Lower lobe of right lung (tissue), 2 donors: Measurements from ENCODE around the gene RLN2. TPM values are rescaled to one million over a fixed set of nuclear protein-coding genes. Genes with fewer than 3 reads are reported as not detected.
A peak's percentile ranks its signal among the peaks of the same experiment; 100 is the strongest.

Experiments used
- ATAC-seq, 2 donors: fragments of 200-7000 bp; cut with Tn5 transposase; one replicate each; pipeline ENCODE4 v1.9.1; 2020 to 2022; ENCODE audit warnings: mild to moderate bottlenecking in 2 of 2, moderate library complexity in 2 of 2
- DNase-seq: peaks from one replicate; pipeline ENCODE4 v3.0.0-alpha.2; 2020
- H3K27ac ChIP-seq: fragments of 200-600 bp; one replicate; pipeline ENCODE4 v1.8.0; 2022
- H3K27me3 ChIP-seq: fragments of 200-600 bp; one replicate; pipeline ENCODE4 v1.8.0; 2022; ENCODE audit warnings: low read depth
- H3K36me3 ChIP-seq: fragments of 200-600 bp; one replicate; pipeline ENCODE4 v1.8.0; 2022; ENCODE audit warnings: mild to moderate bottlenecking
- H3K4me1 ChIP-seq: fragments of 200-600 bp; one replicate; pipeline ENCODE4 v1.8.0; 2022
- H3K4me3 ChIP-seq: fragments of 200-600 bp; one replicate; pipeline ENCODE4 v1.8.0; 2022; ENCODE audit warnings: mild to moderate bottlenecking
- H3K9me3 ChIP-seq: fragments of 200-600 bp; one replicate; pipeline ENCODE4 v1.8.0; 2022
- CTCF ChIP-seq: fragments of 200-600 bp; IDR thresholded peaks from one replicate; pipeline ENCODE4 v1.8.0; 2022; ENCODE audit warnings: antibody characterized with exemption, mild to moderate bottlenecking
- intact Hi-C: fragments of 100-400 bp; cut with DNase I; formaldehyde crosslinking; loops from one replicate; pipeline ENCODE4 v1.11.0; 2022
- total RNA-seq: library from RNA; stranded (reverse); fragmentation: NEBNext Ultra II Directional; extraction: Animal tissue kit (Norgen Biotek cat#: 25700); gene quantifications from one replicate; pipeline ENCODE4 v1.2.1, GENCODE V29; 2021
- donor health status: DM: no; HTN: yes; CAD: no; lungs with severe emphysema.

The RLN2 gene
- total RNA-seq, 1 donor from 2014 or later: 1.3 TPM

GRCh38 chr9:5263351-5264218, 40.9 kb downstream of the RLN2 start:
- H3K4me1 ChIP-seq: no peaks in the 10 kb centered on the region
- H3K4me3 ChIP-seq: no peak overlapping the region
- no peak overlapping the region for H3K27ac ChIP-seq
- no peaks in the 10 kb centered on the region for H3K27me3 ChIP-seq
- H3K36me3 ChIP-seq: no peaks in the 10 kb centered on the region
- ATAC-seq (peak in 1 of 2 donors; percentile 58), DNase-seq (no peak)
- TF ChIP-seq CTCF: peak; percentile 5
- intact Hi-C loops: no loop called here
- H3K9me3 ChIP-seq: no peaks in the 10 kb centered on the region

Other genes with a start within 250 kb of the RLN2 start
- not detected for gene INSL6, start 119.1 kb downstream of the RLN2 start, total RNA-seq
- gene INSL4, start 73.3 kb downstream of the RLN2 start, total RNA-seq: not detected
- not detected for gene RLN1, start 35.2 kb upstream of the RLN2 start, total RNA-seq
- gene PLGRKT, start 133.2 kb upstream of the RLN2 start, total RNA-seq: 15.9 TPM
- 16.5 TPM for gene CD274, start 145.8 kb upstream of the RLN2 start, total RNA-seq
- 9.0 TPM for gene PDCD1LG2, start 205.8 kb upstream of the RLN2 start, total RNA-seq